ENCODE results near the gene XPO1.
"Not testable (repeated sequence)": the region's sequence is repeated elsewhere in the genome, so short reads cannot be mapped to it uniquely, and the experiment has no call there.

XPO1 gene

DNA sequence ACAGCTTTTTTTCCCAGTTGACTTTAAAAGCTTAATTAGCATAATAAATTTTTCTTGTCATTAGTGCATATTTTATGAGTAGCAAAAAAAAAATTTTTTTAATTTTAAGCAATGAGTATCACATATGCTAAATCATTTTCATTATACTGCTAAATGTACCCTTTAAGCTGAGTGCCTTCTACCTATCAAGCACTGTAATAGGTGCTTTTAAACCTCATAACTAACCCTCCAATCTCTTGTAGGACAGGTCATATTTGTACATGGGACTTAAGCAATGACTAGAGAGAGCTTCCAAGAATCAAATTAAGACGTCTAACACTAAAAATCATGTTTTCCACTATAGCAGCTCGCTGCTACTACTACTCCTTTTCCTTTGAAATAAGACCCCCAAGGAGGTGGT lies 7.4 kb downstream of the XPO1 start:
- DNase-seq, result no peak

GRCh38 chr2:61529944-61530735 lies 8.0 kb downstream of the XPO1 start:
- DNase-seq, result no peak

- DNase-seq, result no peak
Measured at GRCh38 chr2:61520261-61520660, 17.9 kb downstream of the XPO1 start.

DNA sequence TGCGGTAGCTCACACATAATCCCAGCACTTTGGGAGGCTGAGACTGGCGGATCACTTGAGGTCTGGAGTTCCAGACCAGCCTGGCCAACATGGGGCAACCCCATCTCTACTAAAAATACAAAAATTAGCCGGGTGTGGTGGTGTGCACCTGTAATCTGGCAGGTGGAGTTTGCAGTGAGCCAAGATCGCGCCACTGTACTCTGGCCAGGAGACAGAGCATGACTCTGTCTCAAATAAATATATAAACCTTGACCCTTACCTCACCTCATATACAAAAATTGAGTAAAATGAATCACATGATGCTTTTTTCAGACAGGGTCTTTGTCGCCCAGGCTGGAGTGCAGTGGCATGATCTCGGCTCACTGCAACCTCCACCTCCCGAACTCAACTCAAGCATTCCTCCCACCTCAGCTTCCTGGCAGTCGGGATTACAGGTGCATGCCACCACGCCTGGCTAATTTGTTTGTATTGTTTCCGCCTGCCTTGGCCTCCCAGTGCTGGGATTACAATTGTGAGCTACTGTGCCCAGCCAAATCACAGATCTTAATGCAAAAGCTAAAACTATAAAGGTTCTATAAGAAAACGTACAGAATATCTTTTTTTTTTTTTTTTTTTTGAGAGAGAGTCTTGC lies 25.3 kb downstream of the XPO1 start:
- DNase-seq, result no peak

DNA sequence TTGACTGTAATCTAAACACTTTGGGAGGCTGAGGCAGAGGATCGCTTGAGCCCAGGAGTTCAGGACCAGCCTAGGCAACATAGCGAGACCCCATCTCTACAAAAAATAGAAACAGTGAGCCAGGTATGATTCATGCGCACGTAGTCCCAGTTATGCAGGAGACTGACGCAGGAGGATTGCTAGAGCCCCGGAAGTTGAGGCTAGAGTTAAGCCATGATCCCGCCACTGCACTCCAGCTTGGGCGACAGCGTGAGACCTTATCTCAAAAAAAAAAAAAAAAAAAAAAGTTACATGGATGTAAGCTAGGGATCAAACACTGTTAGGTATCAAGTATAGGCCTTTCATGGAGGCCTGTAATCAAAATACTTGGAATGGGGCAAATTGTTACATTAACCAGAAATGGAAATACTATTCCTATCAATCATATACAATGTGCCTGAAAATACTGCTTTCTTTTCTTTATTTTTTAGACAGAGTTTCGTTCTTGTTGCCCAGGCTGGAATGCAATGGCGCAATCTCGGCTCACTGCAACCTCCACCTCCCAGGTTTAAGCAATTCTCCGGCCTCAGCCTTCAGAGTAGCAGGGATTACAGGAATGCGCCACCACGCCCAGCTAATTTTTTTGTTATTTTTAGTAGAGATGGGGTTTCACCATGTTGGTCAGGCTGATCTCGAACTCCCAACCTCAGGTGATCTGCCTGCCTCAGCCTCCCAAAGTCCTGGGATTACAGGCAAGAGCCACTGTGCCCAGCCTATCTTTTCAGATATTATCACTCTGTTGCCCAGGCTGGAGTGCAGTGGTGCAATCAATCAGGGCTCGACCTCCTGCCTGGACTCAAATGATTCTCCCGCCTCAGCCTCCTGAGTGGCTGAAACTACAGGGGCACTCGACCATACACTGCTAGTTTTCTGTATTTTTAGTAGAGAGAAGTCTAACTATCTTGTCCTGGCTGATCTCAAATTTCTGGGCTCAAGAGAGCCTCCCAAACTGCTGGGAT lies 27.2 kb downstream of the XPO1 start:
- DNase-seq, result no peak

GRCh38 chr2:61504949-61505348 lies 33.2 kb downstream of the XPO1 start:
- DNase-seq, result no peak

DNA sequence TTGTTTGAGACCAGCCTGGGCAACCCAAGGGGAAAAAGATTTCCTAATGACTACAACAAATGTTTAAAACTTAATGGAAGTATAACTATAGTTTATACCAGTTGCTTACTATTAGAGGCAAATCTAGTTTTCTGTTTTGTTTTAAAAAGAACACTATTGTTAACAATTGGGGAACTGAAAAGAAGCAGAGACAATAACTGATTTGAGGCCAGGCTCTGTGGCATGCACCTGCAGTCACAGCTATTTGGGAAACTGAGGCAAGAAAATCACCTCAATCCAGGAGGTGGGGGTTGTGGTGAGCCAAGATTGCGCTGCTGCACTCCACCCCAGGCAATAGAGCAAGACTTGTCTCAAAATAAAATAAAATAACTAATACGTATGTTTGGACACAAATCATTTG lies 39.1 kb downstream of the XPO1 start:
- no peak for DNase-seq

DNA sequence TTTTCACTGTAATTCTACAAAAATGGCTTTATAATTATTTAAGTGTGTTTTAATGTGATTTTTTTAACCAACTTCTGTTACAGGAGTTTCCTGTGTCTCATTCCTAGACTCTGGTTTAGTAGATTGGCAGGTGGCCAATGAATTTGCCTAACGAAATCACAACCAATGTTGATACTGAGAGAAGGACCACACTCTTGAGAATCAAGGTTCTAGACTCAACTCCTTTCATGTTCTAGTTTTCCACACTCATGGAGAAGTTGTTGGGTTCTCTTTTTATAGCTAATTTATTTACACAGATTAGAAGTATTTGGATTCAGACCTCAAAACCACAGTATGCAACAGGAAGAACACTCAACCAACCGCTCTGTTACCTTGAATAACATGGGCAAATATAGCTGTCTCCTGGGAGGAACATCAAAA lies 44.6 kb downstream of the XPO1 start:
- DNase-seq, result peak; percentile 30

DNA sequence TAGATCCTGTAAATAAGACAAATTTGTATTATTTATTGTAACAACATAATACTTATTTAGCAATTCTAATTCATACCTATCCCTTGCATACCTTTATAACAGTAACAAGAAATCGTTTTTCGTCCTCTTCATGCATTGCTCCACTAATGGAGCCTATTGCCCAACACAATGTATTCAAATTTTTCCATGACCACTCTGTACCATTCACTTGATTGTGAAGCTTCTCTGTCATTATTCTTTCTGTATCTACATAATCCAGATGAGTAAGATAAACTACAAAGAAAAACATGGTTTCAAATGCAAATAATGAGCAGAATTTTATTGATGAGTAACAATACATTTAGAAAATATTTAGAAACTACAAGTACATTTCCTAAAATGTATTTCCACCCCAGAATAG lies 45.7 kb downstream of the XPO1 start:
- no peak for DNase-seq

DNA sequence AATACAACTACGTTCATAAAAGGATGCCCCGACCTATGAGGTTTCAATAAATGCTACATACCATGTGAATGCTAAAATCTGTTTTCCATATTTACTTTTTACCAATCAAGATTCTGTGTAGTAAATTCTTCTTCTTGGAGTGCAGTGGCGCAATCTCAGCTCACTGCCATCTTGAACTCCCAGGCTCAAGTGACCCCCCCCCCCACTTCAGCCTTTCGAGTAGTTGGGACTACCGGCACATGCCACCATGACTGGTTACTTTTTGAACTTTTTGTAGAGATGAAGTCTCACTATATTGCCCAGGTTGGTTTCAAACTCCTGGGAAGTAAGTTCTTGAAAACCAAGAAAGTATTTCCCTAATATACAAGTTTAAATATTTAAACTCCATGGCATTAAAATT lies 52.9 kb downstream of the XPO1 start:
- no peak for DNase-seq

DNA sequence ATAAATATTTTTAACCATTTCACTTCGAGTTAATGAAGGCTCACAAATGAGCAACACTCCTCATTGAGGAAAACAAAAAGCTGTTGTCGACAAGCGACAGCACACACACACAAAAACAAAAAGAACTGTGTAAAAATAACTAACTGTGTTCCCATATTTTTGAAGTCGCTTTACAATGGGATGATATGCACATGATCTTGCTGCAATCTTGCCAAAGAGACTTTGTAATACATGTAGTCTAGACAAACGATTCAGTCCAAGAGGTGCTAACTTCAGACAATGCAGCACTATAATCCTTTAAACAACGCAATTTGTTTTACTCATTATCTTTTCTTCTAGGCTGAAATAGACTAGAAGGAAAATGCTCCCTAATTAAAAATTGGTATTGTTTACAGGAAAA lies 60.1 kb downstream of the XPO1 start:
- DNase-seq, result no peak

- not testable (repeated sequence) for DNase-seq
Measured at GRCh38 chr2:61476929-61477589, 61.1 kb downstream of the XPO1 start.

DNA sequence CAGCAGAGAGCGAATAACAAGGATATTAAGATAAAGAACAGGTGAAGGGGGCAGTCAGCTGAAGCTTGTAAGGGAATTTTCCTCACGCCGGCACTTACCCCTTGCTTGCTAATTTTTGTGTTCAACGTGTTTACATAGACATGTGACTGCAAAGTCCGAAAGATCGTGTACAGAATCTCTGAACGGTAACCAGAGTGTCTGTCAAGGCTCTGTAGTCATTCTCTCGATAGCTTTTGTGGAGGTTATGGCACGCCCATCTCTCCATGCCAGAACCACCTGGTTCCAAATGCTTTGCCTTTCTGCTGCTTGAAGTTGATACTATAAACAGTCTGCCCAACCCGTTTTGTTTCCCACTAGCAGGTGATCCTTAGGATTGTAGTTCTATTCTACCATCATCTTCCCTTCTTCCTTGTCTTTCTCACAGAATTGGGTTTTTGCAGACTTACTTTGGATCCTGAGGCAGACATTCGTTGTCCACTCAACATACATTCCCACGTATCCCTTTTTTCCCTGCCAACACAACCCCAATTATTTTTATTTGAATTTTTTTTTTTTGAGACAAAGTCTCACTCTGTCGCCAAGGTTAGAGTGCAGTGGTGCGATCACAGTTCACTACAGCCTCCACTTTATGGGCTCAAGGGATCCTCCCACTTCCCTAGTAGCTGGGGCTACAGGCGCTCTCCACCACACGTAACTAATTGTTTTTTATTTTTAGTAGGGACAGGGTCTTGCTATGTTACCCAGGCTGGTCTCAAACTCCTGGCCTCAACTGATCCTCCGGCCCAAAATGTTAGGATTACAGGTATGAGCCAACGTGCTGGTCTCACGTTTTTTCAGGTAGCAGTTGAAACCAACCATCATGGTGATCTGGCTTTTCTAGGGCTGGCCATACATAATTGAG lies 66.0 kb downstream of the XPO1 start:
- DNase-seq, result peak; percentile 50

- DNase-seq, result peak; percentile 96
Measured at GRCh38 chr2:61470965-61471904, 66.9 kb downstream of the XPO1 start, which contains the start of gene USP34. Gene USP34 (minus strand): TSS chr2:61471087. CDS start chr2:61470692, 395 bp downstream.

DNA sequence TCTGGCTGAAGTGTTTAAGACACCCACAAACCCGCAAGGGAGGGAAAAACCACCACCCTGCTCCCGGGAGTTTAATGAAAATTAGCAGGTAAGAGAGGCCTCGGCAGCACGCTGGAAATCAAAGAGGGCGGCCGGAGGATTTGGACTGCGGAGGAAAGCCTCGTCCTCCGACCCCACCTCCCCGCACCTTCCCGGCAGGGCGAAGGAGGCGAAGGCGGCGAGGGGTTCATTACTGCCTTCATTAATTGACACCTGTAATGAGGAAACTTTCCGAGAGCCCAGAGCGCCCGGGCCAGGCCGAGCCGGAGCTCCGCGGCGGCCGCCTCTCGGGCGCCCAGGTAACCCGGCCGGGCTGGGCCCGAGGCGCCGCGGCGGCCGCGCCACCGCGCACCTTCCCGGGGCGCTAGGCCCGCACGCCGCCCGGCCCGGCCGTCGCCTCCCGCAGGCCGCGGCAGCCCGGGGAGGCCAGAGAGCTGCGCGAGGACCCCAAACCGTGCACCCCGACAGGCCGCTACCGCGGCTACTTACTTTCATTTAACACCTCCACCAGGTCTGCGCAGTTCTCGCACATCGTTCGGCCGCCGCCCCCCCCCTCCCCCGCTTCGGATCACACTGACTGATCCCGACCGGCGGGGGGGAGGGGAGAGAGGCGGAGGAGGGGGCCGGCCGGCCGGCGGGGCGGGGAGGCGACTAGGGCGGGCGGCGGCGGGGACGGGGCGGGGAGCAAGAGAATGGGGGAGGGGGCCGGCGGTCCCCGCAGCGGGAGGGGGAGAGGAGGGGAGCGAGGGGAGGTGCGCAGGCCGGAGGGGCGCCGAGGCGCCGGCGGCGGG lies 67.8 kb downstream of the XPO1 start:
- DNase-seq, result peak; percentile 86

GRCh38 chr2:61469424-61470121 lies 68.6 kb downstream of the XPO1 start:
- peak; percentile 13 for DNase-seq

DNA sequence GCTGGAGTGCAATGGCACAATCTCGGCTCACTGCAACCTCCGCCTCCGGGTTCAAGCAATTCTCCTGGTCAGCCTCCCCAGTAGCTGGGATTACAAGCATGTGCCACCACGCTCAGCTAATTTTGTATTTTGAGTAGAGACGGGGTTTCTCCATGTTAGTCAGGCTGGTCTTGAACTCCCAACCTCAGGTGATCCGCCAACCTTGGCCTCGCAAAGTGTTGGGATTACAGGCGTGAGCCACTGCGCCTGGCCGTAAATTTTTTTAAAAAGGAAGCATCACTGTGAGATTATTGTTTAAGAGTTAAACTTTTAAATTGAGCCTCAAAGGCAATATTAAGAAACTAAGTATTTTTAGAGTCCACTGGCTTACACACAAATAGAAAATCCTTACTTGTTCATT lies 69.9 kb downstream of the XPO1 start:
- DNase-seq, result not testable (repeated sequence)

DNA sequence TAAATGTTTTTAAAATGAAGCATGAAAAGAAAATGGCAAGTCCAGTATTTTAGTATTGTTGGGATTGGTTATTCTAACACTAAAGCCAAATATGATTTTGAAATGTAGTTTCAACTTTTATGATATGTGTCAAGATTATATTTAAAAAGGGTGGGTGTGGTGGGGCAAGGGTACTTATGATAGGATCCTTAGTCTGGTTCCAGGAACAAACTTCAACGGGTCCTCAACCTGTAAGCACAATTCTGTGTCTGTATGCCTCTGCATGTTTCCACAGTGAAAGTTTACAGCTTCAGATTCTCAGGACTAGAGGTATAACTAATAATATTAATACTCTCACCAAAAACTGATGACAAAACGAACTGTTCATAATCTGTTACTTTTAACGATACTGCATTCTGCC lies 73.1 kb downstream of the XPO1 start:
- DNase-seq, result no peak

All from CD4-positive, alpha-beta T cell treated with Interleukin-10 for 1 hour (primary cell).